ENCODE measurements around the gene CASTOR2.
"Not testable (repeated sequence)": the region's sequence is repeated elsewhere in the genome, so short reads cannot be mapped to it uniquely, and the experiment has no call there.

CASTOR2 gene

GRCh38 chr7:75055830-75056772 lies 91.6 kb downstream of the CASTOR2 start:
- no peak for DNase-seq

DNA sequence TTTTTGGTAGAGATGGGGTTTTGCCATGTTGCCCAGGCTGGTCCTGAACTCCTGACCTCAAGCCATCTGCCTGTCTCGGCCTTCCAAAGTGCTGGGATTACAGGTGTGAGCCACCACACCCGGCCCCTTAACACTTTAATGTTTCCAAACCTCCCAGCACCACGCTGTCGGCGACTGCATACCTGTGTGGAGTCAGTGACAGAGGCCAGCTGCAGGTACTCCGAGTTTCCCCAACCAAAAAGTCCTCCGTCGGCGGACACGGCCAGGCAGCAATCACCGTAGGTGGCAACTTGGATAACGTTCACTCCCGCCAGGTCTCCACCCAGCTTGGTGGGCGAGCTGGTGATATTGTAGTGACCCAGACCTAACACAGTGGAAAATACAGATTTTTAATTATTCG lies 93.9 kb downstream of the CASTOR2 start:
- no peak for DNase-seq

- no peak for DNase-seq
Observed at GRCh38 chr7:75064291-75064690, 99.8 kb downstream of the CASTOR2 start.

DNA sequence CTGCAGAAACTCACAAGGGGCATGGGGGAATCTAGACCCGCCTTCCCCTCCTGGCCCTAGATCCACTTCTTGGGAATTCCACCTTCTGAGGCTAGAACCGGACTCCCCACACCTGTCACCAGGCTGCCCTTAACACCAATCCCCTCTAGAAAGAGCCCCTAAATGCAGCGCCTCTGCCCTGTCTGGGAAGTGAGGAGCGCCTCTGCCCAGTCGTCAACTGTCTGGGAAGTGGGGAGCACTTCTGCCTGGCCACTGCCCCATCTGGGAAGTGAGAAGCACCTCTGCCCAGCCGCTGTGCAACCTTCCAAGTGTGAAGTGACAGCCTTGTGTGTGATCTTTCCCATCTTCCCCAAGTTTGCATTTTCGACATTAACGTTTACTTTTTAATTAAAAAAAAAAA lies 100.3 kb downstream of the CASTOR2 start:
- no peak for DNase-seq

DNA sequence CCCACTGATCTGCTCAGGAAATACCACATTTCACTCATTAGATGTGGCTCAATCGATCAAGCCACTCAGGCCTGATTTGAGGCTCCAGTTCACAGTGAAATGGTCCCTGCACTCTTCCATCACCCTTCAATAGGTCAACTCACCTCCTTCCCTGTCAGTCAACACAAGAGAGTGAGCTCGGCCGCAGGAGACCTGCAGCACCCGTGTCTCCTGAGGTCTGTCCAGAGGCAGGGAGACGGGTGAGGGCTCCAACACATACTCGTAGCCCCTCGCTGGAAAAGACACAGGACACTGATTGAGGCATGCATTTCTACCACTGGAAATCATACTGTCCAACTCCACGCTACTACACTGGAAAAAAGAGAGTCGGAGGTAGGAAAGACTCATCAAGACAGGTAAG lies 102.0 kb downstream of the CASTOR2 start:
- no peak for DNase-seq

- no peak for DNase-seq
Observed at GRCh38 chr7:75072981-75073283, 108.4 kb downstream of the CASTOR2 start.

- DNase-seq, result not testable (repeated sequence)
Observed at GRCh38 chr7:75074262-75074641, 109.7 kb downstream of the CASTOR2 start.
